Hippocampal formation (tissue), 2 donors: ENCODE results near the gene NES.
A peak's percentile ranks its signal among the peaks of the same experiment; 100 is the strongest.

Source experiments
- DNase-seq, 2 donors: peaks; one replicate each; lab custom pipeline; 2025; lab: John Stamatoyannopoulos, UW

Gene NES

GRCh38 chr1:156703741-156704140, 26.5 kb upstream of the NES start:
- no peak for DNase-seq

GRCh38 chr1:156703336-156703735, 26.1 kb upstream of the NES start:
- DNase-seq, result no peak

GRCh38 chr1:156700736-156701531, 23.7 kb upstream of the NES start:
- DNase-seq, result no peak

GRCh38 chr1:156698995-156699394, 21.8 kb upstream of the NES start:
- no peak for DNase-seq

GRCh38 chr1:156697481-156697880, 20.3 kb upstream of the NES start:
- no peak for DNase-seq

GRCh38 chr1:156696755-156697154, 19.5 kb upstream of the NES start:
- DNase-seq, result no peak

- no peak for DNase-seq
These were observed 17.4 kb upstream of the NES start for GRCh38 chr1:156694690-156694962.

- no peak for DNase-seq
These were observed 16.9 kb upstream of the NES start for GRCh38 chr1:156693848-156694689.

- DNase-seq, result no peak
These were observed 16.0 kb upstream of the NES start for GRCh38 chr1:156692925-156693847.

GRCh38 chr1:156692441-156692924, 15.3 kb upstream of the NES start:
- DNase-seq, result no peak

- no peak for DNase-seq
These were observed 14.6 kb upstream of the NES start for GRCh38 chr1:156691665-156692440.

GRCh38 chr1:156691191-156691590, 14.0 kb upstream of the NES start:
- no peak for DNase-seq

- no peak for DNase-seq
These were observed 13.4 kb upstream of the NES start for GRCh38 chr1:156690675-156691036.

GRCh38 chr1:156689953-156690674, 12.9 kb upstream of the NES start:
- DNase-seq, result no peak

- DNase-seq, result peak; percentile 42 to 55
These were observed 12.1 kb upstream of the NES start for GRCh38 chr1:156689035-156689952.

GRCh38 chr1:156684227-156684782, 7.1 kb upstream of the NES start:
- no peak for DNase-seq

GRCh38 chr1:156682166-156682890, 5.1 kb upstream of the NES start:
- DNase-seq, result no peak

- DNase-seq, result no peak
These were observed 4.2 kb upstream of the NES start for GRCh38 chr1:156681196-156681960.
